ENCODE results near the gene FMN1. TPM values are rescaled to one million over a fixed set of nuclear protein-coding genes. Genes with fewer than 3 reads are reported as not detected.
A peak's percentile ranks its signal among the peaks of the same experiment; 100 is the strongest.
"Not testable (repeated sequence)": the region's sequence is repeated elsewhere in the genome, so short reads cannot be mapped to it uniquely, and the experiment has no call there.

The FMN1 gene
- polyA plus RNA-seq, 5 donors: 3.1 to 9.4 (median 6.8) TPM

- DNase-seq: no peak
Observed at GRCh38 chr15:32859996-32860395, 334.5 kb downstream of the FMN1 start.

DNA sequence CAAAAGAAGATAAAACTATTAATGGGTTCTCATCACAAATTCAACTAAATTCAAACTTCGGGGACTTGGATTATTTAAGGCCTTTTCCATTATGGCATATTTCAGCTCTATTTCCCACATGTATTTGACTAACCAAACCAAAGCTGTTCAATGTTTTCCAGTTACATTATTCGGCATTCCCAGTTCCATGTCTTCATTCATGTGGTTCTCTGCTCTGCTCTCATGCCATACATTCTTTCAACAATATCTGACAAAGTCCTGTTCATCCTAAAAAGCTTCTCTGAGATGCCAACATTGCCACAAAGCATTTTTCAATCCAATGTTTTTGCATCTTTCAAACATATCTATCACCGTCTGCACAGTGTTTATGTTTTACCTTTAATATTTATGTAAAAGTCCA, 335.3 kb downstream of the FMN1 start:
- no peak for DNase-seq

DNA sequence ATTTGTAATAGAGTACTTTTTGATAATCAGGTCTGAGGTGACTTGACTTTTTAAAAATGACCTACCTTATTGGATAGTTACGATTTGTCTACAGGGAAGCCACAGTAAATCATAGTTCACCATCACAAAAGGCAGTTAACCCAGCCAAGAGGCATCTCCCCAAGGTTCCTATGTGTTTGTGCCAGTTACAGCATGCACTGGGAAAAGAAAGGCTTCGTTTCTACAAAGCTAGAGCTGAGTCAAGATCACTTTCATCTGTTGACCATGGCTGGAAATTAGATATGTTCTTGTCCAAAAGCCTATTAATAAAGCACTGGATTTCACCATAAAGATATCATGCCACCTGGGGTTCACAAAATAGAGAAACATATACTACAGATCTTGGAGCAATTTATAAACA, 336.8 kb downstream of the FMN1 start:
- DNase-seq: no peak

GRCh38 chr15:32856753-32857152, 337.8 kb downstream of the FMN1 start:
- no peak for DNase-seq

DNA sequence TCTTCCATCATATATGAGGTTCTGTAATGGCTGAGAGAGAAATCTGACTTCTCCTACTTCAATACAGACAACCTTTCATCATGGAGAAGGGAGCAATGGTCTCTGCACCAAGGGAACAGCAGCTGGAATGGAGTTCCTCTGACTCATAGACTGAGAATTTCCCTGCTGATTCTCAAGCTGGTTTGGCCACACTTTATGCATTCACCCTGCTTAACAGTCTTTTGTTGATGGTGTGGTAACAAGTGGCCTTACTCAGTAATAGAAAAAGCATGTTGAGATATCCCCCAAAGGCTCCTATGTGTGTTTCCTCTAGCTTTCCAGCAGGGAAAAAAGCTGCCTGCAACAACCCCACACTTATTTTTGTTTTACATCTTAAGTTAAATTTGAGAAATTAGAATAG, 338.6 kb downstream of the FMN1 start:
- no peak for DNase-seq

GRCh38 chr15:32853592-32853991, 340.9 kb downstream of the FMN1 start:
- DNase-seq: no peak

- DNase-seq: no peak
Observed at GRCh38 chr15:32852771-32853170, 341.7 kb downstream of the FMN1 start.

DNA sequence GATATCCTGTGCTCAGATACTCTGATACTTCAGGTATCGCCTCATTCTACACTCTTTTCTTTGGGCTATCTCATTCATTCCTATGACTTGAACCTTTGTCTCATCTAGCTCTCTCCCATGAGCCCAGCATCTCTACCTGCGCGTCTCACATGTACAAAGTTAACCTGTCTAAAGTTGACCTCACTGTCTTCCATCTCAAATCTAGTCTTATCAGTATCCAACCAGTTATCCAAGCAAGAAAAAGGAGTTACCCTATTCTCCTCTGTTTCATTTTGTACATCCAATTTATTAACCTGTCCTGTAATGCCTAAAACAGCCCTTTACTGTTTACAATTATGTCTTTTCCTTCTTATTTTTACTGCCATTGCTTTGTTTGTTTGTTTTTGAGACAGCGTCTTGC, 342.5 kb downstream of the FMN1 start:
- DNase-seq: no peak

- DNase-seq: no peak
Observed at GRCh38 chr15:32851572-32851971, 342.9 kb downstream of the FMN1 start.

DNA sequence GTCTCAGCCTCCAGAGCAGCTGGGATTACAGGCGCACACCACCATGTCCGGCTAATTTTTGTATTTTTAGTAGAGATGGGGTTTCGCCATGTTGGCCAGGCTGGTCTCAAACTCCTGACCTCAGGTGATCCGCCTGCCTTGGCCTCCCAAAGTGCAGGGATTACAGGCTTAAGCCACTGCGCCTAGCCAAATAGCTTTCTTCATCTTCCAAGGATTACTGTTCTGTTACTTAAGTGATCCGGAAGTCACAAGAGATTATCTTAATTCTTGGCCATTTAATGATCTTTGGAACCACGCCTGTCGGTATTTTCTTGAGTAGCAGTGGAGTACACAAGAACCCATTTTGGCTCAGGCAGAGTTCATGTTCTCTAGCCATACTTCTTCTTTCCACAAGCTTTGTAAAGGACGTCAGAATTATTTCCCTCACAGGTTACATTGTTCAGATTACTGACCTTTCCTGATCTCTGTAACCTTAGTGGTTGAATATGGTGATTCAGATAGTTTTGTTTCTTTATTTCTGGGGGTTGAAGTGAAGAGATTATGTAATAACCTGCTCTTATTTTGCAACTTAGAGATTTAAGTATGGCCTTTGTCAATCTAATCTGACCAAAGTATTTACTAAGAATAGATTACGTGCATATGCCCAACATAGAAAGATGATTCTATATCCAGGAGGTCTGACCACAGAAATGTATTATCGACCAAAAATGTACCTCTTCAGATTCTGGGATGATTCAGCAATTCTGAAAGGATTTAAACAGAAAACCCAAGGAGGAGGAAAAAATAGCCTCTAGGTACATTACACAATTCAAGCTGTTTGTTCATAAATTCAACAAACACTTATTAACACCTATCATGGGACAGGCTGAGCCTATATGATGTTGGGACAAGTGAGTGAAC, 344.5 kb downstream of the FMN1 start:
- DNase-seq: no peak

DNA sequence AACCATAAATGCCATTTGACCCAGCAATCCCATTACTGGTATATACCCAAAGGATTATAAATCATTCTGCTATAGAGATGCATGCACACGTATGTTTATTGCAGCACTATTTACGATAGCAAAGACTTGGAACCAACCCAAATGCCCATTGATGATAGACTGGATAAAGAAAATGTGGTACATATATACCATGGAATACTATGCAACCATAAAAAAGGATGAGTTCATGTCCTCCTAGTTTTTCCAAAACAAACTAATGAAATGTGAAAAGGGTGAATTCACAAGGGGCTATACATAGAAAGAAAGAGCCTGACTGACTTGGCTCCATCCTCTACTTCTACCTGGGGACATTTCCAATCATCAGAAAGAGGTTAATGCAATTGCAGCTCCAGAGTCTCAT, 347.8 kb downstream of the FMN1 start:
- DNase-seq: not testable (repeated sequence)

DNA sequence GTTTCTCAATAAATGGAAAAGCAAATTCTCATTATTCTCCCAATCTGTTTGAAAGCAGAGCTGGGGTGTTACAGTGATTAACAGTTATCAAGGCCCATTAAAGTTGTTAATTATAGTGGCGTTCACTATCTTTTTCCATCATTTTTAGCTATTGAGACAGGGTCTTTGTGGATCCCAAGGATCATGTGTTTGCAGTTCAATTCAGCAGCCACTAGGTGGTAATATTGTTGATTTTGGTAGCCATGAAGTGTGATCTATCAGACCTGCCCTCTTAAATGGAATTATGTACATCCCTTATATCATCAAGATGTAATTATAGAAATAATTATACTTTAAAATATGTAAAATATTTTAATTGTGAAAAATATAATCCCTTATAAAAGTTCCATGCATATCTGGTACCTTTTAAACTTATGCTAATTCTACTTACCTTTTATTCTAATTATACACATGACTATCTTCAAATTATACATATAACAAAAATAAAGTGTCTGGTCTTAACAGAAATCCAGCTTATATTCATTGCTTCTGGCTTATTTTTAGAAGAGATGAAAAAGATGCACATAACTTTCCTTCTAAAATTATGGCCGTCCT, 350.3 kb downstream of the FMN1 start:
- no peak for DNase-seq

DNA sequence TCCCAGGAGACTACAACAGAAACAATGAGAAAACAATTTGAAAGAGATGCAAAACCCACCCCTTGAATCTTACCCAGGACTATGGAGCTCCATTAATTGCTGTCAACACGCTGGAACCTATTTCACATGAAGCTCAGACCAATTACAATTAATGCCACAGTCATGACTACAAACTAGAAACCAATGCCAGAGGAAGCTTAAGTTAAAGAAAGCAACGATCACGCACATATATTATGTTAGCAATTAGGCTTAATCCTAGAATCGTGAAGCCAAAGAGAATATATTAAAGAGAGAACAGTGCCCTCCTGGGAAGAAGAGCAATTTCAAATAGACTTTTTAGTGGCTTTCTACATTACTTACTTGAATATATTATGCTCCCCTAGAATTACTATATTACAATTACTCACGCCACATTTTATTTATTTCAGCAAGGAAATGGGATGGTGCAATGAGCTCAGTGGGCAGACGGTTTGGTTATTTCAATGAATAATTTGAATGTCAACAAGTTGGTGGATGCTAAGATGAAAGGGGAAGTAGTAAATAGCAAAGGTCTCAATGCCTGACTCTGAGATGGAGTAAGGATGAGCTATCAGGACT, 351.2 kb downstream of the FMN1 start:
- DNase-seq: no peak

GRCh38 chr15:32842081-32842480, 352.4 kb downstream of the FMN1 start:
- no peak for DNase-seq

- no peak for DNase-seq
Observed at GRCh38 chr15:32840507-32841245, 353.8 kb downstream of the FMN1 start.

GRCh38 chr15:32838820-32839219, 355.7 kb downstream of the FMN1 start:
- DNase-seq: peak; percentile 24 to 58

DNA sequence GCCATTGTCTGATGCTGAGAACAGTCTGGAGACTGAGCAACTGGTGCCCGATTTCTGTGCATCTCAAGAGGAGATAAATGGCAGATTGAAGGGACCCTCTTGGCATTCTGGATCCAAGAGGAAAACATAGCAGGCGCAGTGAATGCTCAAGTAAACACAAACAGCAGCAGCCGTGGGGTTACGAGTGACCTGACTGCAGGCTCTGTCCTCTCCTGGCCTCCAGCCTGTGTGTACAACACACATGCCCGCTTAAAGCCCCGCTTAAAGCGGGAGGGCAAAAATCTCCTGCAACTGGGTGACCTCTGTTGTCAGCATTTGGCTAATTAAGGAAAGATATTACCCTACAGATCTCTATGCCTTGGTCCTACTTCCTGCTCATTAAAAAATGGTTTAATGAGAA, 356.2 kb downstream of the FMN1 start:
- no peak for DNase-seq

DNA sequence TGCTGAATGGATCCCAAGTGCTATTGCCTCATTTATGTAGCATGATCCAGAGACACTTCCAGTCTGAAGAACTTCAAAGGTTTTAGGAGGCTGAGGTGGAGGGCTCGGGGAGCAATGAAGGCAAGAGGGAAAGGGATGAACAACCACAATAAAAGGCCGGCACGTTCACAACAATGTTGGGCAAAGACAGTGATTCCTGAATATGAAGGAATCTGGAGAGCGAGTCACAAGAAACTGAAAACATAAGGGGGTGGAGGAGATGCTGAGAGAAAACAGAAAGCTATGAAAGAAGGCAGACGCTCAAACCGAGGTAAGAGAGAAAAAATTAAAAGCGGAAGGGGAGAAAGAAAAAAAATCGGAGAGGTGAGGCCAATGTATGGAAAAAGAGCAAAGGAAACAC, 356.6 kb downstream of the FMN1 start:
- no peak for DNase-seq

GRCh38 chr15:32834156-32834555, 360.4 kb downstream of the FMN1 start:
- DNase-seq: no peak

GRCh38 chr15:32833379-32833821, 361.1 kb downstream of the FMN1 start:
- DNase-seq: no peak

GRCh38 chr15:32831485-32831884, 363.0 kb downstream of the FMN1 start:
- DNase-seq: no peak

DNA sequence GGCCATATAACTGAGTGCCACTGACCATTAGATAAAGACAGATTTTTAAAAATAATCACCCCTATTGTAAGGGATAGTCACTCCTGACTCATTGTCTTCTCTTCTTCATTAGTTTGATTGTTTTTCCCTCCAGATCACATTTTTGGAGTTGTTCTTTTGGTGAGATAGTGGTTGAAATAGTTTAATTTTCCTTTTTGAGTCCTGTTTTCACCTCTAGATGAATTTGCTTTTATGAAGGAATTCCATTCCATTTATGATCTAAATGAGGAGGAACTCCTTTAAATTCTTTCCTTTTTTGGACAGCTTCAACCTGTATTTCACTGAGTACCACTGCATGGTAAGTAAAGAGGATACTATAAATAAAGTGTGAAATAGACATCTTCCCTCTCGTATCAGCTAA, 364.3 kb downstream of the FMN1 start:
- no peak for DNase-seq
